NCI-H2107 treated with DMSO at 0.1 percent for 48 hours (cell line): ENCODE measurements around the gene HRG.

ENCODE experiments used
- DNase-seq: peaks from one replicate; lab custom pipeline; 2025; ENCODE audit not compliant: unreplicated experiment; lab: John Stamatoyannopoulos, UW

The HRG gene

DNA sequence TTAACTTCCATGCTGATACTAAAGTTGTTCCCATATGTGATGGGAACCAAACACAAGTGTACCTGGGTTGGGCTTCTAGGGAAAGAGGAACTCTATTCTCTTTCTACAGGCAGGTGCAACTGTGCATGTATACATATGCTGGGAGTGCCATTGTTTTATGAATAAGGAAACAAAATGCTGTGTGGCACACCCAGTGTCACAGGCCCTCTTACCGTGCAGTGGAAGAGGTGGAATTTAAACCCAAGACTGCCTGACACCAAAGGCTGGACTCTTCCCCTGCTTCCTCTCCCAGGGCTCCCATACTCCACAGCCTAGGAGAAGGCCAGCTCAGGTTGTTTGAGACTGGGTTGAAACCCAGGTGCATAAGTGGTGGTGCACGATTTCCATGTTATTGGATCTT is 27.6 kb upstream of the HRG start:
- no peak for DNase-seq

DNA sequence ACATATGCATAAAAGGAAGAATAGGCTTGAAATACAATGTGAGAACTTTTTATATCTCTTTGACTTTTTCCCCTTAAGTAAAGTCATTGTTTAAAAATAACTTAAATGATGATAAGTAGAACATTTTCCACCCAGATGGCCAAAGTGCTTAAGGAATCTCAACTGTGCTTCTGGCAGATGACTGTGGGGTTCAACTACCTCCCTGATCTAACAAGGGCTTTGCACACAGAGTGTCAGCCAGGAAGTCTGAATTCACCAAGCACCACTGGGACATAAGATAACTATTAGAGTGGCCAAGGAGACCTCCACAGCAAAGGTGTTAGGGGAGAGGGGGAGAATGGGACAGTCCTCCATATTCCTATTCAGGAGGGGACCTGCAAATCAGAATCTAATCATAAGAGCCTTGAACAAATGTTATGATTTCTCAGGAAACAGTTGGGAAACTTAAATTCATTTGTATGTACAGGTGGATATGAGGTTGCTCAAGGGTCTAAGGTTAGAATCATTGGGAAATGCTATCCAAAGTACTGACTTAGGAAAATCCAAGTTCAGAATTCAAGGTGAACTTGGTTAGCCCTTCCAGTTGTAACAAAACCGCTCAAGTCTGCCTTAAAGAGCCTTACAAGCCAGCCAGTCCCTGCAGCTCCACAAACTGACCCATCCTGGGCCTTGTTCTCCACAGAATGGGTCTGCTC is 25.9 kb upstream of the HRG start, which contains the start of gene FETUB:
TSS of gene FETUB (plus strand) at position 622 of the 695 bp plus-strand sequence. CDS start at position 684, 62 bp downstream.
- no peak for DNase-seq

DNA sequence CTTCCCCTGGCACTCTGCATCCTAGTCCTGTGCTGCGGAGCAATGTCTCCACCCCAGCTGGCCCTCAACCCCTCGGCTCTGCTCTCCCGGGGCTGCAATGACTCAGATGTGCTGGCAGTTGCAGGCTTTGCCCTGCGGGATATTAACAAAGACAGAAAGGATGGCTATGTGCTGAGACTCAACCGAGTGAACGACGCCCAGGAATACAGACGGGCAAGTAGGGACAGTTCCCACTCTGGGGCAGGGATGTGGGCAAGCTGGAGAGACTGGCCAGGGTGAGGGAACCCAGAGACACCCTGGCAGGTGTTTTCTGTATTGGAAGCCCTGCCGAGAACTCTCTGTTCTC is 25.4 kb upstream of the HRG start:
- no peak for DNase-seq

DNA sequence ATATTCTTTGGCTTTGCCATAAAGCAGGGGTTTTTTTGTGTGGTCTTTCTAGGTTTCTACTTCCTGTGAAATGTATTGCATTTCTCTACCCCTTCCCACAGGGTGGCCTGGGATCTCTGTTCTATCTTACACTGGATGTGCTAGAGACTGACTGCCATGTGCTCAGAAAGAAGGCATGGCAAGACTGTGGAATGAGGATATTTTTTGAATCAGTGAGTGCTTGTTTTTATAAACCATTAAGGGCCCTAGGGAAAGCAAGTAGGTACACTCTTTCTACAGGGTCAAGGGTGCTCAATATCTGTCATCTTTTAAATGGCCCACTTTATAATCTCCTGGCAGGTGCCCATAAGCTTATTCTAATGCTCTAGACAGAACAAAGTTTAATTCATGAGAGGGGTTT is 24.9 kb upstream of the HRG start:
- no peak for DNase-seq

DNA sequence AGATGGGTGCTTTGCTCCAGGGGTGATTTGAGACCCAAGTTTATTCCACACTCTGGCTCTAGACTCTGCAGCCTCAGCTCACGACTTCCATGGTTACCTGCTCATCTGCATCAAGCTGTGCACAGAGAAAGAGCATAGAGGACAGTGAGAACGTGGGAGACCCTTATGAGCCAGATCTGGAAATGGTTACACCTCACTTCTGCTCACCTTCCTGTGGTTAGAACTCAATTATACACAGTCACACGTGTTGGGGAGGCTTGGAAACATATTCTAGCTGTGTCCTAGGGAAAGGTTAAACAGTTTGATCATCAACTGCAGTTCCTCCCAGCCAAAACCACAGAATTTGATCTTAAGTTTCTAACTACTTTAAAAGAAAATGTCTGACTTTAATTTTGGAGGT is 23.8 kb upstream of the HRG start:
- DNase-seq: no peak

DNA sequence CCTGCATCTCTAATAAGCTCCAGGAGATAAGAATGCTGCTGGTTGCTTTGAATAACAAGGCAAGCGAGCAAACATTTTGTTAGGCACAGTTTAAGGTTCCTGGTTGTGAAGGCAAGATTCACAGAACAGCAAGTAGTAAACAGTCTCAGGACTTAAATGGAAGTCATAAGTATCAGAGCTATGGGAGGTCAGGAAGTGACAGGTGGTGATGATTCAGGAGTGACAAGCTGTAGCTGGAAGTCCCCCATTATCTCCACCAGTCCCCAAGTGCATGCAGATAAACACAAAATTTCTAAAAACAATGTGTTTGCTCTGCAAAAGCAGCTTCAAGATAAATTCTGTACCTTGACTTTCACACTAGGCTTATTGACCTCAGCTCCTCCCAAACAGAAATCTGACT is 22.3 kb upstream of the HRG start:
- DNase-seq: no peak

DNA sequence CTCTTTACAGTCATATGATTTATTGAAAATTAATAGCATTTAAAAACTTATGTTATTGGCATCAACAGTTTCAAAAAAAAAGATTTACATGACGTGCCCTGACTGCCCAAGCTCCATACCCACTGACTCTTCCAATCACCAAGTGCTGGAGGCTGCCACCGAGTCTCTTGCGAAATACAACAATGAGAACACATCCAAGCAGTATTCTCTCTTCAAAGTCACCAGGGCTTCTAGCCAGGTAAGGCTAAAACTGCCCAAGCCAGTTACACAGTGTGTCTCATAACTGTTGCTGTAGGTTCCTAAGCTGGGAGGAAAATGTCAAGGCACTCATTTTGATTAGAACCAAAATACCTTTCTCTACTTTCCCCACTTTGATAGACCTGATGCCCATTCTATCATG is 21.1 kb upstream of the HRG start:
- no peak for DNase-seq

DNA sequence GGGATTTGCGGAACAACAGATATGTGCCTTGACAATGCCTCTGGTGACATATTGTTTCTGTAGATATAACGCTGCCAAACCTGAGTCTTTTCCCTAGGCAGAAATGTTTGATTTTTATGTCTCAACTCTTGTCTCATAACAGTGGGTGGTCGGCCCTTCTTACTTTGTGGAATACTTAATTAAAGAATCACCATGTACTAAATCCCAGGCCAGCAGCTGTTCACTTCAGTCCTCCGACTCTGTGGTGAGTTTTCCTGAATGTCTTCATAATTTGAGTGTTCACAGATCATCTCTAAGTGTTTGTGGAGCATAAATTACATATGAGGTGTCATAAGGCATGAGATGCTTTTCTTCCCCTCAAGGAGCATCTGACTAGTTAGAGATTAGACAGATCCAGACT is 19.7 kb upstream of the HRG start:
- no peak for DNase-seq

DNA sequence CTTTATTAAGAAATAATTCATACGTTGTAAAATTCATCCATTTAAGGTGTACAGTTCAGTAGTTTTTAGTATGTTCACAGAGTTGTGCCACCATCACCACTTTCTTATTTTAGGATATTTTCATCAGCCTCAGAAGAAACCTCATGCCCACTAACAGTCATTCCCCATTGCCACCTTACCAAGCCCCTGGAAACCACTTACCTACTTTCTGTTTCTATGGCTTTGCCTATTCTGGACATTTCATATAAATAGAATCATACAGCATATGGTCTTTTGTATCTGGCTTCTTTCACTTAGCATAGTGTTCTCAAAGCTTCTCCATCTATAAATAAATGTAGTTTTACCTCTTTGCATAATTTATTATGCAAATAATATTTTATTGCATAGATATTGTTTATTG is 19.0 kb upstream of the HRG start:
- DNase-seq: no peak

DNA sequence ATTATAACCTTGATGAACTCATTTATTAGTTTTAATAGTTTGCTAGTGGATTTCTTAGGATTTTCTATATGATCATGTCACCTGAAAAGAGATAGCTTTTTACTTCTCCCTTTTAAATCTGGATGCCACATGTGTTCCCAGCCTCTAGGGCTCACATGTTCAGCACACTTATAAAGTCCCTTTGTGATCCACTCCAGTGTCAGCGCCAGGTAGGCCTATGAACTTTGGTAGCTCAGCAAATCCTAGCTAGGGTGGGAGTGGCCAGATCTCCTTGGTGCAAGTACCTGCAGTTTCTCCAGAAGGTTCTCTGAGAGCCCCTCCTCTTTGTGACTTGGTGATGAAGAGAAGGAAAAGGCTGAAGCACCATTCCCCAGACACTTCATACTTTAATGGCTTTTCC is 17.0 kb upstream of the HRG start:
- DNase-seq: no peak

DNA sequence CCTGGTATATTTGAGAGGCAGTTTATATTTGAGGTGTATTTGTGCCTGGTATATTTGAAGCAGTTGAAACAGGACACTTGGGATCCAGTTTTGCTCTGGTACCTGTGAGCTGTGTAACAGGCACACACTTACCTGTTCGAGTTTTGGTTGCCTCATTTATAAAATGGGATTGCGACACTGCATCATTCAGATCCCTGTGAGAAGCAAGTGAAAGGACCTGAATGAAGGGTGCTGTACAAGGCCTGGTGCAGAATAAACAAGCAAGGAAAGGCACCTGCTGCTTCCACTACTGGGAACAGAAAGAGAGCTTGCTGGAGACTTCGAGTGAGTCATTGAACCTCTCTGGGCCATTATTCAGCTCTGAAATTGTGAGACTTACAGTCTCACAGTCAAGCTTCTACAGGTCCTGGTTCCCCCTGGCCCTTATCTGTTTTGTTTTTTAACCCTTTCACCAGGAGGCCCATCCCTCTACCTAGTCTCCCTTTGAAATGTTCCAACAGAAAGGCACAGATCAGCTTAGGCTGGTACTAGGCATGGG is 14.1 kb upstream of the HRG start:
- DNase-seq: no peak

DNA sequence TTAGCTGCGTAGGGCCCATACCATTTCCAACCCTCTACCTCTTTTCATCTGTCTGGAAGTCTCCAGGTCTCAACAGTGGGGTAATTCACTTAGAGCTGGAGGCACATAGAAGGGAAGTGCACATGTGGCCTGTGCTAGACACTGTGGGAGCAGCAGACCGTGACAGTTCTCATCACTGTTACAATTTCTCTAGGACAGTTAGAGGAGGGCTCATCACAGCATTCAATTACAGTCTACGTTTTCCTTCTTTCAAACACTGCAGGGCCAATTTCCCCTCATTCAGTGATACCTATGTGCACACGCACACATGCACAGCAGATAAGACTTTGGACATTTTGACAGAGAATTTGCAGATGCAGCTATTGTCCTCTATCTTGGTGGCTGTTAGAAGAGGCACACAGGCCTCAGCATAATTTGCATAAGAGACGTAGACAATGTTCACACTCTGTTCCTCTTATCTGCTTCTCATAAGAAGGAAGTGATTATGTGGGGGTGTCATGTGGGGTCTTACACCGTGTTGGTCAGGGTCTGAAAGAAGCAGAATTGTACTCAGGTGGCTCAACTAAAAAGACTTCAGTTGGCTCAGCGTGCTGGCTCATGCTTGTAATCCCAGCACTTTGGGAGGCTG is 12.6 kb upstream of the HRG start:
- DNase-seq: no peak

DNA sequence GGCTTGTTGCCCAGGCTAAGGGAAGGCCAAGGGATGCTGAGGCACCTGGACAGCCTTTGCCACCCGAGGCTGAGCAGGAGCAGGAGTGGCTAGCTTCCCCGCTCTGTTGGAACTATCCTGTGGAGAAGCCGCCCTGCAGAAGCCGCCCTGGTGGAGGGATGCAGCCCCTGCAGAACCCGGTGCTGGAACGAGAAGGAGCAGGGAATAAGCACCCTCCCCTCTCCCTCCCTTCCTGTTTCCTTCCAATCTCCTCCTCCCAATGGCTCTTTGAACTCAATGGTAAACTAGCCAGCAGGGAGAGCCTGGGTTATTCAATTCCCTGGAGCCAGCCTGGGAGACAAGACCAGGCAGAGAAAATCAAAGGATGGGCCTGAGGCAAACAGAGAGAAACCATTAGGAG is 11.8 kb upstream of the HRG start:
- no peak for DNase-seq

DNA sequence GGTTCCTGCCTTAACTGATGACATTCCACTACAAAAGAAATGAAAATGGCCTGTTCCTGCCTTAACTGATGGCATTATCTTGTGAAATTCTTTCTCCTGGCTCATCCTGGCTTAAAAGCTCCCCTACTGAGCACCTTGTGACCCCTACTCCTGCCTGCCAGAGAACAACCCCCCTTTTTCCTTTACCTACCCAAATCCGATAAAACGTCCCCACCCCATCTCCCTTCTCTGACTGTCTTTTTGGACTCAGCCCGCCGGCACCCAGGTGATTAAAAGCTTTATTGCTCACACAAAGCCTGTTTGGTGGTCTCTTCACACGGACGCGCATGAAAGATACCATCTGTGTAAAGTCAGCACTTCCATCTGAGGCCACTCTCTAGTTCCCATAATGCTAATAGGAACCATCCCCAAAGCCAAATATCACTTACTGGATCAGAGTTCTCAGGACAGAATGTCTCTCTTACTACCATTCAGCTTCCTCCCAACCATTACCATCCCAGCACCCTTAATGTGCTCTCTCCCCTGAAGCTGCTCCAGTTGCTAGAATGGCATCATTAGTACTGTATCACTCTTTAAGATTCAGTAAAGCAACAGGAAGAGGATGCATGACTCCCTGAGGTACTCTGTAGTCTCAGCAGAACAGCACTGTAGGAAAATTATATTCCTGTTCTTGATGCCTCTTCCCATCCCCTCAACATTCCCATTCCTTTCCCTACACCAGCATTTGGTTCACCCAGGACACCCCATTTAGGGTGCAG is 2.3 kb upstream of the HRG start:
- DNase-seq: no peak

DNA sequence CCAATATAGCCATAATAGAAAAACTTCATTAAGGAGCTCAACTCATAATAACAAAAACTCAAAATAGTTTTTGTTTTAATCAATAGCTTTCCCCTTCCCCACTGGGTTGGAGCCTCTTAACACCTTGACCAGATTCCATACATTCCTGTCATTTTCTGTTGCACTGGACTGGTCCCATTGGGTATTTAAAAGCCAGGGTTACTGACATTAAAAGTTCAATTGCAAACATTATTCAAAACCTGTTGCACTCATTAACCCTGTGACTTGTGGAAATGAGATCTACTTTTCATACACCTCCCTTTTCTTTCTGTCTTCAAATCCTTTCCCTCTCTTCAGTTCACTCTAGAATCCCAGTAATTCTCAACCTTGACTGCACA is 1.7 kb upstream of the HRG start:
- no peak for DNase-seq

DNA sequence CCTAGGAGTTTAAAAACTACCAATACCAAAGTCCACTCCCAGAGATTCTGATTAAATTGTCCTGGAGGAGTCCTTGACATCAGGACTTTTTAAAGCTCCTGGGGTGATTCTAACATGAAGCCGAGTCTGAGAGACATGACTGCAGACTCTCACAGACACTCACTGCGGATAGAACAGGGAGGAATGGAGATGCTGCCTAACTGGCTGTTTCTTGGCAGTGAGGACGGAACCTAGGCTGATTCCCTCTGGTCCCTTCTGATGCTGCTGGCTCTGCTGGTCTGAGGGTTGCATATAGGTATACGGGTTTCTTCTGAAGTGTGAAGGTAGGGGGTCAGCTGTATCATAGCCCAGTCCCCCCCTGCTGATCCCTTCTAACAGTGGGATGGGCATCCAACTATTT is 1.3 kb upstream of the HRG start:
- no peak for DNase-seq

DNA sequence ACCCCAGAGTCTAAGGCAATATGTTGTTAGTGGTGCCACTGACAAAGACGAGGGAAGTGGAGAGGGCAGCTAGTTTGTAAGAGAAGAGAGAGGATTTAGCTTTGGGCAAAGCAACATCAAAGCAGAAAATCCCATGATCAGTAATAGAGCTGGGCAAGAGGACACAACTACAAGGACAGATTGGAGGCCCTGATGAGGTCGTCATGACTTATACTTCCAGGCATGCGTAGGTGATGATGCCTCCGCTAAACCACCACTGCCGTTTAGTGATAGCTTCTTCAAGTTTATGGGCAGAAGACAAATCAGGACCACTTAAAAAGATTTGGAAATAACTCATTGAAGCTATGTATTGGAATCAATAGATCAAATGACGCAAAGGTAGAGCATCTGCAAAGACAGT is 2.6 kb downstream of the HRG start:
- no peak for DNase-seq

DNA sequence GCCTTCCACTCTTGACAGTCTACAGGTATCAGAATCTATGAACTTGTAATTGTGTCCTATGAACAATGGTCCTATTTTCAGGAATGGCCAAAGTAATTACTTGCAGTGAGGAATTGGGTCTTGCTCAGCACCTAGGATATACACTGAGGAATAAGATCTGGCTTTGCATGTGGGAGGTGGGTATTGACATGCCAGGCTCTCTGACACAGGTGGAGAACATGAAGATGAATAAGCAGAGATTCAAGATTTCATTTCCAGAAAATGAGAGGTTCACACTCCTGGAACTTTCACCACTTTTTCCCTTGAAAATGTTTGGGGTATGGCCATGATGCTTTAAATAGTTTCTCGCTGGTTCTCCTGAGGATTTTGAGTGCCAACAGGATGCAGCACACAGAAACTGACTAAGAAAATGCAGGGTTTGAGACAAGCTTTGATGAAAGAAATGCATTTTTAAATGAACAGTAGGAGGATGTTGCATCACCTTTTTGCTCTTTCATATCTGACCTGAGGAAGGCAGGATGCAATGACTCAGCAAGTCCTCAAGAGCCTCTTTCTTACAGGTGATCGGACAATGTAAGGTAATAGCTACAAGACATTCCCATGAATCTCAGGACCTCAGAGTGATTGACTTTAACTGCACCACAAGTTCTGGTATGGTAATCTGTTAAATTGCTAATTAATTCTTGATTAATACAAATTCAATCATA is 3.7 kb downstream of the HRG start:
- no peak for DNase-seq

DNA sequence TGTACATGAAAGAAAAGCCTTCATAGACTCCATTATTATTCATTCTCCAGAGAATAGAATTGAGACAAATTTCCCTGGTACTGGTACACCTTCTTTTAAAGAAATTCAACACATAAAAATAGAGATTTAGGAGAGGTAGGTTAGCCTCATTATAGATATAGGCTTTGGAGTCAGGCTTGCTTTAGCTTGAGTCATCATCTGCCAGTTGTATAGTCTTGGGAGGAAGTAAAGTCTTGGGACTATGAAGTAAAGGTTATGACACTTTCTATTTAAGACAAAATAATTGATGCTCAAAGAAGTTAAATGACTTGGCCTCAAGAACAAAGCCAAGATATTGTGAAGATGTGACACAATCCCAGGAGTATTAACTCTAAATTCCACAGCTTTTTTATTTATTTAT is 4.3 kb downstream of the HRG start:
- DNase-seq: no peak

DNA sequence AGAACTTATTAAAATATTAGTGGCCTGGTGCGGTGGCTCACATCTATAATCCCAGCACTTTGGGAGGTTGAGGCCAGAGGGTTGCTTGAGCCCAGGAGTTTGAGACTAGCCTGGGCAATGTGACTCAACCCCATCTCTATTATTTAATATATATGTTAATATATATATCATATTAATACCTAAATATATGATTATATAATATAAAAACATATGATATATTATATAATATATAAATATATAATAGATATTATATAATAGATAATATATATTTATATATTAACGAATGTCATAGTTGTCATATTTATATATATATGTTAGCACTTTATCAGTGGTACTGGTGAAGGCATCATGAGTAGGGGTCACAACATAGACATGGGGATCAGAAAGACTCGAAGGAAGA is 5.2 kb downstream of the HRG start:
- DNase-seq: no peak

DNA sequence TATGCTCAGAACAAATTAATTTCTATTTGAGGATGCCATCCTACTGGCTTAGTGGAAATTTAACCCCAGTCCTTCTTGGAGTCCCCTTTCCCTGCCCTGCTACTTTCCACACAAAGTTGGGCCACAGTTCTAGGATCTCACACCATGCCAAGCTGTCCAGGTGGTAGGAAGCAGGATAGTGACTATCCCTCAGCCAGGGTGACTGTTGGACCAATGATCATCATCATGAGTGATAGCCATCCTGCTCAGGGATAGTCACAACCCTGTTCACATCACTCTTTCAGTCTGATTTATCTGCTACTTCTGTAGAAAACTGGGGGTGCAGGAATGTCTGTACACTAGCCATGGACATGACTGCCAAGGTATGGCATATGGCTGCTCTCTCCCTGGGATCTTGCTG is 12.8 kb downstream of the HRG start:
- DNase-seq: no peak

DNA sequence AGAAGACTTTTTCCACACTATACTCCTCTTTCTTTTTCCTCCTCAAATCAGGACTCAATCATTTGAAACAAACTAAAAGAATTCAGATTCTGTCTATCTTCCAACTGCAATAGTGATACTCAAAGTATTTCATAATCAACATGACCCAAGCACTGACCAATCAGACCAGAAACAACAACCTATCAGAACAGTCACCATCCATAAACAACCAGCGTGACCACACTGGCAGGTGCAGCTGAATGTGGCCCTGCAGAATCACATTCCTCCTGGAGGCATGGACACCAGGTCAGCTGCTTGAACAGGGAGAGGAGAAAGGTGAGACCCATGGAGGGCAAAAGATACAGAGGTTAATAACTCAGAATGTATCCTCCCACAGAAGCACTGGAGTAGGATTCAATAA is 13.3 kb downstream of the HRG start:
- DNase-seq: no peak
